ENCODE data around the gene NR2C2.

DNA sequence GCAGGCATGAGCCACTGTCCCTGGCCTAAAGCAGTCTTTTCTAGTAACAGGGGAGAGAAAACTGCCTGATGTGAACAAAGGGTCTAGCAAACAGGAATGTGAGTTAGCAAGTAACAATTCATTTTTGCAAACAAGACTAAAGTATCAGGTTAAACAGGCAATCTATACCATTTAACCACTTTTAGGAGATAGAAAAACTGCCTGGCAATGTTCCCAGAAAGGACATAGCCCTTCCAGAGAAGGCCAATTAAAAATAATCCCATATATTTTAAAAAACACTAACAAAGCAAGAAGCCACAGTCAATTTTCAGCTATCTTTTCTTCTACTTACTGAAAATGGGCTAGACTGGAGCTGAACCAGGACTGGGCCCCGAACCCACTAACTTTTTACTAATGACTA, 145.3 kb downstream of the NR2C2 start:
- no peak for TF ChIP-seq ZFX (IDR thresholded peaks at IDR 0.05; ENCODE audit: borderline replicate concordance)
- TF ChIP-seq CTCF (IDR thresholded peaks at IDR 0.05): no peak
